SH-SY5Y (cell line): ENCODE data around the gene SHOC2.

Experiments
- GATA2 ChIP-seq: IDR thresholded peaks from 2 replicates; pipeline ENCODE4 v1.6.1; 2011; ENCODE audit warnings: mild to moderate bottlenecking, low read depth, low read length
- GATA3 ChIP-seq: IDR thresholded peaks from 2 replicates; pipeline ENCODE4 v1.6.1; 2011; ENCODE audit warnings: low read depth, mild to moderate bottlenecking, low read length, moderate library complexity

DNA sequence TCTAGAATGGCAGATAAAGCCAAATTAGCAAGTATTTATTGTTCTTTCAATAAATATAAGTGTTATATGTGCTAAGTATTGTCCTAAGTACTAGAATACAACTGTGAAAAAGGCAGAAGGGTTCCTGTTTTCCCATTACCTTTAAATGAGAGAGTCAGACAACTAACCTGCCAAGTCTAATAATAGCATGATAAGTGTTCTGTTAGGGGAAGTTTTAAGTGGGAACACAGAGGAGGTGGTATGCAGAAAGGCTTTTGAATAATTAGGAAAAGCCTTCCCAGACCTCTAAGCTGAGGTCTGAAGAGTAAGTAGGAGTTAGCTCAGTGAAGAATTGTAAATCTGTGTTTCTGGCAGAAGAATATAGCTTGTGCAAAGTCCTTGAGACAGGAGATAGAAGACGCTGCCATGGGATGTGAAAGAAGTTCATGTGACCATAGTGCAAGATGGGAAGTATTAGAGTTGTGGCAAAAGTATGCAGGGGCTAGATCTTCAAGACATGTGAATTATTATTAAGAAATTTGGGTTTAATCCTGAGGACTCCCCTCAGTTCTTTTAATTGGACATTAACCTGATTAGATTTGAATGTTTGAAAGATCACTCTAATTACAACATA, 12.5 kb downstream of the SHOC2 start:
- TF ChIP-seq GATA2 (no peak), GATA3 (no peak)
